Measurements from ENCODE around the gene NMB. TPM values are rescaled to one million over a fixed set of nuclear protein-coding genes. Genes with fewer than 3 reads are reported as not detected.
"Not testable (repeated sequence)": the region's sequence is repeated elsewhere in the genome, so short reads cannot be mapped to it uniquely, and the experiment has no call there.

Gene NMB
- 6.2 TPM for polyA plus RNA-seq (2013, experiment 1 of 4)
- polyA plus RNA-seq (2013, experiment 2 of 4) = 7.2 TPM
- polyA plus RNA-seq (2013, experiment 3 of 4) = 11.4 TPM
- polyA plus RNA-seq (2013, experiment 4 of 4) = 10.7 TPM

GRCh38 chr15:84658080-84658787 lies at the start of gene NMB:
Gene NMB (minus strand): TSS chr15:84658199. CDS start chr15:84658152, 47 bp downstream.
- 4% methylated on average over 59 to 61 of the region's 61 CpGs for WGBS, 2 experiments
- H3K27me3 ChIP-seq (ENCODE audit: control insufficient read depth, insufficient read depth, low read length, poor library complexity, severe bottlenecking) = peaks cover 17% of the 10 kb centered on the region
- H3K9me3 ChIP-seq (ENCODE audit: control insufficient read depth, low read length) = no peaks in the 10 kb centered on the region
- no peaks in the 10 kb centered on the region for H3K36me3 ChIP-seq (ENCODE audit: control insufficient read depth, insufficient read depth, low read length)
- peaks cover 9% of the 10 kb centered on the region for H3K4me1 ChIP-seq (ENCODE audit: control insufficient read depth, insufficient read depth, low read length)
- peak within 1 kb of the TSS; percentile 62 for H3K27ac ChIP-seq (ENCODE audit: insufficient read depth, low read depth, low read length, poor library complexity, severe bottlenecking)
- H3K4me3 ChIP-seq (ENCODE audit: insufficient read depth, low read depth, low read length) = peak within 1 kb of the TSS; percentile 54

- WGBS, 2 experiments = 94 to 96% methylated on average over 4 to 5 of the region's 5 CpGs
- no peak overlapping the region for H3K27ac ChIP-seq (ENCODE audit: insufficient read depth, low read depth, low read length, poor library complexity, severe bottlenecking)
- H3K4me1 ChIP-seq (ENCODE audit: control insufficient read depth, insufficient read depth, low read length) = no peaks in the 10 kb centered on the region
- no peaks in the 10 kb centered on the region for H3K9me3 ChIP-seq (ENCODE audit: control insufficient read depth, low read length)
- H3K27me3 ChIP-seq (ENCODE audit: control insufficient read depth, insufficient read depth, low read length, poor library complexity, severe bottlenecking) = no peaks in the 10 kb centered on the region
- no peaks in the 10 kb centered on the region for H3K36me3 ChIP-seq (ENCODE audit: control insufficient read depth, insufficient read depth, low read length)
- no peak overlapping the region for H3K4me3 ChIP-seq (ENCODE audit: insufficient read depth, low read depth, low read length)
Observed at GRCh38 chr15:84703808-84704207, 45.8 kb upstream of the NMB start.

GRCh38 chr15:84702961-84703482 lies 45.0 kb upstream of the NMB start:
- Histone ChIP-seq H3K4me1 (ENCODE audit: control insufficient read depth, insufficient read depth, low read length) (no peaks in the 10 kb centered on the region), H3K27me3 (ENCODE audit: control insufficient read depth, insufficient read depth, low read length, poor library complexity, severe bottlenecking) (no peaks in the 10 kb centered on the region), H3K9me3 (ENCODE audit: control insufficient read depth, low read length) (no peaks in the 10 kb centered on the region), H3K4me3 (ENCODE audit: insufficient read depth, low read depth, low read length) (no peak overlapping the region), H3K36me3 (ENCODE audit: control insufficient read depth, insufficient read depth, low read length) (no peaks in the 10 kb centered on the region), H3K27ac (ENCODE audit: insufficient read depth, low read depth, low read length, poor library complexity, severe bottlenecking) (no peak overlapping the region)
- WGBS, 2 experiments = 94% methylated on average over 4 of the region's 4 CpGs

- whole genome bisulfite sequencing, 2 experiments = 95 to 96% methylated on average over 8 of the region's 8 CpGs
- H3K9me3 ChIP-seq (ENCODE audit: control insufficient read depth, low read length) = no peaks in the 10 kb centered on the region
- H3K27me3 ChIP-seq (ENCODE audit: control insufficient read depth, insufficient read depth, low read length, poor library complexity, severe bottlenecking) = no peaks in the 10 kb centered on the region
- no peak overlapping the region for H3K4me3 ChIP-seq (ENCODE audit: insufficient read depth, low read depth, low read length)
- H3K27ac ChIP-seq (ENCODE audit: insufficient read depth, low read depth, low read length, poor library complexity, severe bottlenecking) = no peak overlapping the region
- no peaks in the 10 kb centered on the region for H3K4me1 ChIP-seq (ENCODE audit: control insufficient read depth, insufficient read depth, low read length)
- H3K36me3 ChIP-seq (ENCODE audit: control insufficient read depth, insufficient read depth, low read length) = no peaks in the 10 kb centered on the region
Observed at GRCh38 chr15:84699538-84700191, 41.7 kb upstream of the NMB start.

- Histone ChIP-seq H3K27me3 (ENCODE audit: control insufficient read depth, insufficient read depth, low read length, poor library complexity, severe bottlenecking) (no peaks in the 10 kb centered on the region), H3K36me3 (ENCODE audit: control insufficient read depth, insufficient read depth, low read length) (no peaks in the 10 kb centered on the region), H3K27ac (ENCODE audit: insufficient read depth, low read depth, low read length, poor library complexity, severe bottlenecking) (no peak overlapping the region), H3K4me1 (ENCODE audit: control insufficient read depth, insufficient read depth, low read length) (no peaks in the 10 kb centered on the region), H3K9me3 (ENCODE audit: control insufficient read depth, low read length) (no peaks in the 10 kb centered on the region), H3K4me3 (ENCODE audit: insufficient read depth, low read depth, low read length) (no peak overlapping the region)
- 86% methylated on average over 1 of the region's 1 CpG; no CpG with 5 or more reads in 1 of the 2 experiments for WGBS, 2 experiments
Observed at GRCh38 chr15:84697236-84697990, 39.4 kb upstream of the NMB start.

GRCh38 chr15:84696757-84697156 lies 38.8 kb upstream of the NMB start:
- Histone ChIP-seq H3K4me1 (ENCODE audit: control insufficient read depth, insufficient read depth, low read length) (no peaks in the 10 kb centered on the region), H3K4me3 (ENCODE audit: insufficient read depth, low read depth, low read length) (no peak overlapping the region), H3K27me3 (ENCODE audit: control insufficient read depth, insufficient read depth, low read length, poor library complexity, severe bottlenecking) (no peaks in the 10 kb centered on the region), H3K27ac (ENCODE audit: insufficient read depth, low read depth, low read length, poor library complexity, severe bottlenecking) (no peak overlapping the region), H3K9me3 (ENCODE audit: control insufficient read depth, low read length) (no peaks in the 10 kb centered on the region), H3K36me3 (ENCODE audit: control insufficient read depth, insufficient read depth, low read length) (no peaks in the 10 kb centered on the region)
- 84 to 92% methylated on average over 3 of the region's 4 CpGs for WGBS, 2 experiments

- 95 to 97% methylated on average over 8 of the region's 8 CpGs for WGBS, 2 experiments
- no peaks in the 10 kb centered on the region for H3K9me3 ChIP-seq (ENCODE audit: control insufficient read depth, low read length)
Observed at GRCh38 chr15:84690342-84690741, 32.3 kb upstream of the NMB start.

GRCh38 chr15:84689858-84690257 lies 31.9 kb upstream of the NMB start:
- H3K27me3 ChIP-seq (ENCODE audit: control insufficient read depth, insufficient read depth, low read length, poor library complexity, severe bottlenecking) = no peaks in the 10 kb centered on the region
- H3K36me3 ChIP-seq (ENCODE audit: control insufficient read depth, insufficient read depth, low read length) = peaks cover 17% of the 10 kb centered on the region
- H3K27ac ChIP-seq (ENCODE audit: insufficient read depth, low read depth, low read length, poor library complexity, severe bottlenecking) = no peak overlapping the region
- 93% methylated on average over 4 of the region's 4 CpGs for WGBS, 2 experiments
- H3K9me3 ChIP-seq (ENCODE audit: control insufficient read depth, low read length) = no peaks in the 10 kb centered on the region
- H3K4me1 ChIP-seq (ENCODE audit: control insufficient read depth, insufficient read depth, low read length) = no peaks in the 10 kb centered on the region
- no peak overlapping the region for H3K4me3 ChIP-seq (ENCODE audit: insufficient read depth, low read depth, low read length)

More at GRCh38 chr15:84690342-84690741, 32.3 kb upstream of the NMB start:
- H3K27ac ChIP-seq (ENCODE audit: insufficient read depth, low read depth, low read length, poor library complexity, severe bottlenecking) = no peak overlapping the region
- H3K4me3 ChIP-seq (ENCODE audit: insufficient read depth, low read depth, low read length) = no peak overlapping the region
- H3K27me3 ChIP-seq (ENCODE audit: control insufficient read depth, insufficient read depth, low read length, poor library complexity, severe bottlenecking) = no peaks in the 10 kb centered on the region
- H3K4me1 ChIP-seq (ENCODE audit: control insufficient read depth, insufficient read depth, low read length) = no peaks in the 10 kb centered on the region
- H3K36me3 ChIP-seq (ENCODE audit: control insufficient read depth, insufficient read depth, low read length) = peaks cover 17% of the 10 kb centered on the region

- not testable (repeated sequence) for H3K4me1 ChIP-seq (ENCODE audit: control insufficient read depth, insufficient read depth, low read length); H3K27ac ChIP-seq (ENCODE audit: insufficient read depth, low read depth, low read length, poor library complexity, severe bottlenecking); H3K4me3 ChIP-seq (ENCODE audit: insufficient read depth, low read depth, low read length); H3K27me3 ChIP-seq (ENCODE audit: control insufficient read depth, insufficient read depth, low read length, poor library complexity, severe bottlenecking); H3K9me3 ChIP-seq (ENCODE audit: control insufficient read depth, low read length)
- peaks cover 17% of the 10 kb centered on the region for H3K36me3 ChIP-seq (ENCODE audit: control insufficient read depth, insufficient read depth, low read length)
- WGBS, 2 experiments = 90 to 92% methylated on average over 7 of the region's 7 CpGs
Observed at GRCh38 chr15:84686446-84686845, 28.4 kb upstream of the NMB start.

- Histone ChIP-seq H3K4me1 (ENCODE audit: control insufficient read depth, insufficient read depth, low read length) (no peaks in the 10 kb centered on the region), H3K36me3 (ENCODE audit: control insufficient read depth, insufficient read depth, low read length) (peaks cover 6% of the 10 kb centered on the region), H3K27ac (ENCODE audit: insufficient read depth, low read depth, low read length, poor library complexity, severe bottlenecking) (no peak overlapping the region), H3K27me3 (ENCODE audit: control insufficient read depth, insufficient read depth, low read length, poor library complexity, severe bottlenecking) (no peaks in the 10 kb centered on the region), H3K9me3 (ENCODE audit: control insufficient read depth, low read length) (no peaks in the 10 kb centered on the region), H3K4me3 (ENCODE audit: insufficient read depth, low read depth, low read length) (no peak overlapping the region)
- WGBS, 2 experiments = 91 to 96% methylated on average over 5 of the region's 5 CpGs
Observed at GRCh38 chr15:84685304-84685703, 27.3 kb upstream of the NMB start.
